ENCODE data around the gene PLXNB3.

- TF ChIP-seq TAF1 (IDR thresholded peaks at IDR 0.05; ENCODE audit: borderline replicate concordance, insufficient read depth, low read length) (no peak), POLR2AphosphoS5 (IDR thresholded peaks at IDR 0.05; ENCODE audit: low read depth, low read length) (no peak), SIN3A (IDR thresholded peaks at IDR 0.05; ENCODE audit: borderline replicate concordance, insufficient read depth, low read length) (no peak), FOXP2 (optimal IDR thresholded peaks at IDR 0.05; ENCODE audit: borderline replicate concordance, extremely low read depth, extremely low read length, insufficient read depth) (no peak), REST (IDR thresholded peaks at IDR 0.05; ENCODE audit: insufficient read depth in 1 of 2, low read depth in 2 of 2, low read length in 2 of 2) (no peak)
These were observed 44.8 kb upstream of the PLXNB3 start for GRCh38 chrX:153719238-153719637.

Measured in PFSK-1 (cell line).